ENCODE results near the gene PUM2. TPM values are rescaled to one million over a fixed set of nuclear protein-coding genes. Genes with fewer than 3 reads are reported as not detected.

The PUM2 gene
- total and polyA plus RNA-seq, 2 of the 13 experiments (the other 11 are each of a cell fraction or from before 2014, with no cell fraction given): 69.6 to 69.8 TPM

- Histone ChIP-seq H3K4me2 (ENCODE audit: low read depth, low read length) (no peak overlapping the region), H3K4me3 (replicated peaks in 1 of 3; ENCODE audit: insufficient read depth in 1 of 3, low read depth in 2 of 3, low read length in 3 of 3) (no peak overlapping the region), H3K27me3 (ENCODE audit: control insufficient read depth in 1 of 2, insufficient read depth in 2 of 2, low read length in 2 of 2) (no peaks in the 10 kb centered on the region), H3K9ac (ENCODE audit: insufficient read depth, low read depth, low read length) (no peak overlapping the region), H3K79me2 (ENCODE audit: insufficient read depth, low read length) (no peaks in the 10 kb centered on the region), H3K27ac (ENCODE audit: extremely low read length, insufficient read depth, low read length) (no peak overlapping the region), H2AFZ (ENCODE audit: low read length) (no peak overlapping the region), H3K9me3 (ENCODE audit: low read length) (no peaks in the 10 kb centered on the region), H3K4me1 (ENCODE audit: insufficient read depth, low read length) (peaks cover 48% of the 10 kb centered on the region), H3K36me3 (replicated peaks in 1 of 2; ENCODE audit: control insufficient read depth in 1 of 2, insufficient read depth in 2 of 2, low read length in 2 of 2) (peaks cover 22 to 34% of the 10 kb centered on the region in 2 experiments), H4K20me1 (ENCODE audit: insufficient read depth, low read length) (no peaks in the 10 kb centered on the region)
- no TSS peak for BruUV-seq (replicated peaks)
- FAIRE-seq: no peak
- no peak for DNase-seq (ENCODE audit: low spot score)
- no peak for ATAC-seq
- in situ Hi-C loops (cut with HindIII; ENCODE audit: extremely low pct_ligation_motif_present, low pct_unique_long_range_greater_than_20kb) (no loop called here), intact Hi-C loops (cut with micrococcal nuclease; ENCODE audit: unreplicated experiment) (no loop called here)
- TF ChIP-seq MAFF (IDR thresholded peaks at IDR 0.05; ENCODE audit: low read depth, low read length) (no peak), ZC3H13 (CRISPR knock-in tag; IDR thresholded peaks at IDR 0.05) (0 out of 2 replicates have a peak, but pooled peaks have one; percentile 44), AGO2 (optimal IDR thresholded peaks at IDR 0.05; ENCODE audit: low read depth, low read length) (peak; percentile 52), ZNF850 (CRISPR knock-in tag; conservative IDR thresholded peaks at IDR 0.05) (no peak)
- TF ChIP-seq, protein P1, sequence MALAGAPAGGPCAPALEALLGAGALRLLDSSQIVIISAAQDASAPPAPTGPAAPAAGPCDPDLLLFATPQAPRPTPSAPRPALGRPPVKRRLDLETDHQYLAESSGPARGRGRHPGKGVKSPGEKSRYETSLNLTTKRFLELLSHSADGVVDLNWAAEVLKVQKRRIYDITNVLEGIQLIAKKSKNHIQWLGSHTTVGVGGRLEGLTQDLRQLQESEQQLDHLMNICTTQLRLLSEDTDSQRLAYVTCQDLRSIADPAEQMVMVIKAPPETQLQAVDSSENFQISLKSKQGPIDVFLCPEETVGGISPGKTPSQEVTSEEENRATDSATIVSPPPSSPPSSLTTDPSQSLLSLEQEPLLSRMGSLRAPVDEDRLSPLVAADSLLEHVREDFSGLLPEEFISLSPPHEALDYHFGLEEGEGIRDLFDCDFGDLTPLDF (CRISPR knock-in tag; IDR thresholded peaks at IDR 0.05): no peak
- POLR2A ChIA-PET: no interaction called here
- 95% methylated on average over 26 of the region's 26 CpGs for WGBS (ENCODE audit: low lambda C conversion rate)
- CTCF ChIA-PET (ENCODE audit: low intra/inter-chr PET ratio, low total read pairs): no interaction called here
Observed at GRCh38 chr2:20200697-20201555, 149.7 kb downstream of the PUM2 start.

DNA sequence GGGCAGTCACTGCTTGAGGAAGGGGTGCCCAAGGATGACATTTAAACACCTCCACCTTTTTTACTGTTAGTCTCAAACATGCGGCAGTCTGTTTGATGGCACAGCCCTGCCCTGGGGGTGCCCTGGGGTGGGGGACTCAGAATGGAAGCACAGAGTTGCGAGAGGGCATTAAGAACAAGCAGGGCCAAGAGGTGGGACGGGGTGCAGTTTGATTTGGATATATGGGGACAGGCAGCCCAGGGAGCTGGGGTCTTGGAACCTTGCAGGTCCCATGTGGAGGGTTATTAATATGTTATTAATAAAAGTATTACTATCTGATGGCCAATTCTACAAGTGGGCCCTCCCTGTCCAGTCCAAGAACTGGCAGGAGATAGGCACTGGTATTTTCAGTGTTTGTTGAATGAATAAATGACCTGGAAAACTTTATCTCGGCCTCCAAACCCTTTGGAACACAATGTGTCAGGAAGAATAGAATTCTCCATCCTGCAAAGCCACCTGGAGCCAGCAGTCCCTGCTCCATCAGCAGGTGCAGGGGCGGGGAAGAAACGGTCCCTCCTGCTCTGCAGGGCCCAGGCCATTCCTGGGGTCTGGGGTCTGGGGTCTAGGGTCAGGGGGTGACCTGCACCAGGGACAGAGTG, 150.9 kb downstream of the PUM2 start:
- FAIRE-seq (no peak), ATAC-seq (no peak), DNase-seq (ENCODE audit: low spot score) (no peak)
- ChIA-PET POLR2A (no interaction called here), CTCF (ENCODE audit: low intra/inter-chr PET ratio, low total read pairs) (no interaction called here)
- Histone ChIP-seq H3K79me2 (ENCODE audit: insufficient read depth, low read length) (no peaks in the 10 kb centered on the region), H3K4me3 (replicated peaks in 1 of 3; ENCODE audit: insufficient read depth in 1 of 3, low read depth in 2 of 3, low read length in 3 of 3) (no peak overlapping the region), H3K36me3 (replicated peaks in 1 of 2; ENCODE audit: control insufficient read depth in 1 of 2, insufficient read depth in 2 of 2, low read length in 2 of 2) (peaks cover 21 to 30% of the 10 kb centered on the region in 2 experiments), H3K9ac (ENCODE audit: insufficient read depth, low read depth, low read length) (no peak overlapping the region), H3K27me3 (ENCODE audit: control insufficient read depth in 1 of 2, insufficient read depth in 2 of 2, low read length in 2 of 2) (no peaks in the 10 kb centered on the region), H3K4me2 (ENCODE audit: low read depth, low read length) (no peak overlapping the region), H2AFZ (ENCODE audit: low read length) (no peak overlapping the region), H3K27ac (ENCODE audit: extremely low read length, insufficient read depth, low read length) (no peak overlapping the region), H3K9me3 (ENCODE audit: low read length) (no peaks in the 10 kb centered on the region), H3K4me1 (ENCODE audit: insufficient read depth, low read length) (peaks cover 48% of the 10 kb centered on the region), H4K20me1 (ENCODE audit: insufficient read depth, low read length) (no peaks in the 10 kb centered on the region)
- BruUV-seq (replicated peaks): no TSS peak
- TF ChIP-seq KLF15 (CRISPR knock-in tag; IDR thresholded peaks at IDR 0.05; ENCODE audit: borderline replicate concordance) (no peak), NFKB2 (CRISPR knock-in tag; IDR thresholded peaks at IDR 0.05; ENCODE audit: borderline replicate concordance) (0 out of 2 replicates have a peak, but pooled peaks have one; percentile 31), ZNF3 (CRISPR knock-in tag; IDR thresholded peaks at IDR 0.05) (peak; percentile 90), ISX (CRISPR knock-in tag; conservative IDR thresholded peaks at IDR 0.05) (no peak)
- intact Hi-C loops (cut with micrococcal nuclease; ENCODE audit: unreplicated experiment) (no loop called here), in situ Hi-C loops (cut with HindIII; ENCODE audit: extremely low pct_ligation_motif_present, low pct_unique_long_range_greater_than_20kb) (no loop called here)
- WGBS (ENCODE audit: low lambda C conversion rate): 89% methylated on average over 6 of the region's 6 CpGs
